RWPE2 (cell line): ENCODE results near the gene ARHGEF5.
A peak's percentile ranks its signal among the peaks of the same experiment; 100 is the strongest.

Source experiments
- ATAC-seq: fragments of 200-7000 bp; cut with Tn5 transposase; 3 replicates; pipeline ENCODE4 v1.9.1; 2021; ENCODE audit warnings: low read depth
- DNase-seq: peaks from one replicate; pipeline ENCODE4 v3.0.0-alpha.2; 2020; ENCODE audit warnings: low spot score
- H3K27ac ChIP-seq: fragments of 450-650 bp; 2 replicates; pipeline ENCODE4 v1.5.1; 2017; ENCODE audit warnings: mild to moderate bottlenecking; ENCODE audit not compliant: poor library complexity, severe bottlenecking
- H3K27me3 ChIP-seq: fragments of 250-450 bp; sonication (Bioruptor Pico); 2 replicates; pipeline ENCODE4 v1.5.1; 2021; ENCODE audit warnings: mild to moderate bottlenecking, moderate library complexity; ENCODE audit not compliant: insufficient read depth, poor library complexity, severe bottlenecking
- H3K36me3 ChIP-seq: fragments of 250-450 bp; sonication (Bioruptor Pico); 2 replicates; pipeline ENCODE4 v1.5.1; 2020; ENCODE audit warnings: low read depth, mild to moderate bottlenecking, moderate library complexity
- H3K4me1 ChIP-seq: fragments of 250-450 bp; sonication (Bioruptor Pico); 2 replicates; pipeline ENCODE4 v1.5.1; 2021; ENCODE audit warnings: mild to moderate bottlenecking, moderate library complexity; ENCODE audit not compliant: insufficient read depth, poor library complexity, severe bottlenecking
- H3K4me3 ChIP-seq: fragments of 250-450 bp; sonication (Bioruptor Pico); 2 replicates; pipeline ENCODE4 v1.5.1; 2021; ENCODE audit warnings: mild to moderate bottlenecking, moderate library complexity; ENCODE audit not compliant: severe bottlenecking
- H3K9me3 ChIP-seq: fragments of 250-450 bp; sonication (Bioruptor Pico); 2 replicates; pipeline ENCODE4 v1.5.1; 2021; ENCODE audit warnings: mild to moderate bottlenecking, moderate library complexity; ENCODE audit not compliant: severe bottlenecking
- TF ChIP-seq, protein P1 (sequence below): fragments of 450-650 bp; IDR thresholded peaks from one replicate; pipeline ENCODE4 v1.5.1; 2017; ENCODE audit warnings: mild to moderate bottlenecking, moderate library complexity; ENCODE audit not compliant: poor library complexity, severe bottlenecking

The ARHGEF5 gene

DNA sequence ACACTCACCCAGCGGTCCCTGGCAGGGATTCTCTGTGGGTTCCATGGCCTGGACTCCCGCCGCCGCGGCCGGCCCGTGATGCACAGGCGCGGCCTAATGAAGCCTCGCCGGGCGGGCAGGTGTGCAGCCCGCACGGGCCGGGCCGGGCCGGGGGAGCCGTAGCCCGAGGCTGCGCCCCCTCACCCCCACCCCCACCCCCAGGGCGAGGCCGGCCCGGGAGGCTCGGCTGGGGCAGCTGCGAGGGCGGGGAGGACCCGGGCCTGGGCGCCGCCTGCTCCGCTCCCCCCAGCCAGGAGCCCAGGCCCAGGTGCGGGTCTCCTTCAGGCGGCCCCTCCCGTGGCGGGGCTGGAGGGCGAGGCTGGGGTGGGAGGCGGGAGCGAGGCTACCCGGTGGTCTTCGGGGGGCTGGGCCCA, 48.5 kb downstream of the ARHGEF5 start, which contains the start of gene NOBOX:
NOBOX (minus strand) TSS at position 45 of the 413 bp plus-strand sequence.
- Histone ChIP-seq H3K4me1 (peaks cover 25% of the 10 kb centered on the region), H3K27me3 (no peaks in the 10 kb centered on the region), H3K27ac (no peak within 1 kb of the TSS), H3K4me3 (no peak within 1 kb of the TSS), H3K36me3 (no peaks in the 10 kb centered on the region), H3K9me3 (no peaks in the 10 kb centered on the region)
- DNase-seq (no peak), ATAC-seq (no peak)
- TF ChIP-seq, protein P1, sequence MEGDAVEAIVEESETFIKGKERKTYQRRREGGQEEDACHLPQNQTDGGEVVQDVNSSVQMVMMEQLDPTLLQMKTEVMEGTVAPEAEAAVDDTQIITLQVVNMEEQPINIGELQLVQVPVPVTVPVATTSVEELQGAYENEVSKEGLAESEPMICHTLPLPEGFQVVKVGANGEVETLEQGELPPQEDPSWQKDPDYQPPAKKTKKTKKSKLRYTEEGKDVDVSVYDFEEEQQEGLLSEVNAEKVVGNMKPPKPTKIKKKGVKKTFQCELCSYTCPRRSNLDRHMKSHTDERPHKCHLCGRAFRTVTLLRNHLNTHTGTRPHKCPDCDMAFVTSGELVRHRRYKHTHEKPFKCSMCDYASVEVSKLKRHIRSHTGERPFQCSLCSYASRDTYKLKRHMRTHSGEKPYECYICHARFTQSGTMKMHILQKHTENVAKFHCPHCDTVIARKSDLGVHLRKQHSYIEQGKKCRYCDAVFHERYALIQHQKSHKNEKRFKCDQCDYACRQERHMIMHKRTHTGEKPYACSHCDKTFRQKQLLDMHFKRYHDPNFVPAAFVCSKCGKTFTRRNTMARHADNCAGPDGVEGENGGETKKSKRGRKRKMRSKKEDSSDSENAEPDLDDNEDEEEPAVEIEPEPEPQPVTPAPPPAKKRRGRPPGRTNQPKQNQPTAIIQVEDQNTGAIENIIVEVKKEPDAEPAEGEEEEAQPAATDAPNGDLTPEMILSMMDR: no peak

DNA sequence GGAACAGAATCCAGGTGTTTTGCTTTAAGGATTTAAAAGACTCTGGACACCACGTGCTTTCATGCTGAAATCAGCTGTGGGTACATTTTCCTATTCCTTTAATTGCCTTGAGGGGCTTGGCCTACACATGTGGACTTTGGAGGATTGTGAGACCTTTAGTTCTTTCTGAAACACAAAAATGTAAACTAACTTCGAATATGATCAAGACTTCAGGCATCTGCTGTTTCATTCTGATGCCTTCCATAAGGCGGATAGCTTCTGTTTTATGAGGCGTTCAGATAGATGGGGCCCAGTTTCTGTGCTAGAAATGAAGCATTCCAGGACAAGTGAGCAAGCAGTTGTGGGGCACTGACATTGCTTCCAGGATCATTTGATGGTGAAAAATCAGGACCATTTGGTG, 49.7 kb downstream of the ARHGEF5 start:
- TF ChIP-seq, protein P1: no peak
- Histone ChIP-seq H3K9me3 (no peaks in the 10 kb centered on the region), H3K36me3 (no peaks in the 10 kb centered on the region), H3K4me1 (peaks cover 25% of the 10 kb centered on the region), H3K27me3 (no peaks in the 10 kb centered on the region), H3K4me3 (no peak overlapping the region), H3K27ac (no peak overlapping the region)
- ATAC-seq: no peak
- no peak for DNase-seq

DNA sequence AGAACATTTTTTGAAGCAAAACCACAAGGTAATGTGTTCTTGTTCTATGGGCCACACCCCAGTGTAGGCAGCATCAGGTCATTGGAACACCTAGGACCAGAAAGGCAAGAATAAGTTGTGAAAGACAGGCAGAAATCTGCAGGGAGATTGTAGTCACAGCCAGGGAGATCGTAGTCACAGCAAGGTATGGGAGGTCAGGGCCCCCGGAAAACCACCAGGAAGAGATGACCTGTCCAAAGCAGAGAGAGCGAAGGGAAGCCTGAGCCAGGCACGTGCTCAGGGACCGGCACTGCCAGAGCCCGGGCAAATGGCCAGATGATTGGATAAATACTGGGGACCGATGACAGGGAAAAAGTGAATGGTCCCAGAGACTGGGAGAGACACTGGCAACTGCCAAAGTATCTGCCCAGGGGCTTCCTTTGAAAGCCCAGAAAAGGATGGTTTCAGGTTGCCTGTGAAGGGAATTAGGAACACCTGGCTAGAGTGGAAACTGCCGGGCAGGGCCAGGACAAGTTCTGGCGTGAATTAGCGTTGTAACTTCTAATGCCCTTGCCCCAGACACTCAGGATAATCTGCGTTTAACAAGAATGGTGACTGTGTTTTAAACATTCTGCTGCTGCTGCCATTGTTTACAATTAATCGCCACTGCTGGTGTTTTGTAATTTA, 52.2 kb downstream of the ARHGEF5 start:
- TF ChIP-seq, protein P1: no peak
- Histone ChIP-seq H3K36me3 (no peaks in the 10 kb centered on the region), H3K4me3 (no peak overlapping the region), H3K27me3 (no peaks in the 10 kb centered on the region), H3K27ac (peak overlapping the region; percentile 83), H3K9me3 (no peaks in the 10 kb centered on the region), H3K4me1 (peaks cover 25% of the 10 kb centered on the region)
- DNase-seq (no peak), ATAC-seq (peak; percentile 82)

DNA sequence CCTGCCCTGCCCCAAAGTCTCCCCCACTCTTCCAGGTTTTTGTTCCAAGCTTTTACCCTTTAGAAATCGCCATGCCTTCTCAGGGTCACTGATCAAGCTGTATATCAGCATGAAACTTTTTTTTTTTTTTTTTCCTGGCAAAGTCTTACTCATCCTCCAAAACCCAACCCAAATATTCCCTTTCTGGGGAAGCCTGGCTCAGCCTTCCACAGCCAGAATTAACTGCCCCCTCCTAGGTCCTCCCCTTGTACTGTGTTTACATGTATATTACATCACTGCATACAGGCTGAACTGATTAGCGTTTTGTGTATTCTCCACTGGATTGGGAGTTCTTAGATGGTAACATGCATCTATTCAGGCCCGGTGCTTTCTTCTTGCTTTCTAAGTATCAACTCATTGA, 52.9 kb downstream of the ARHGEF5 start:
- no peak overlapping the region for H3K4me3 ChIP-seq
- H3K36me3 ChIP-seq: no peaks in the 10 kb centered on the region
- TF ChIP-seq, protein P1: no peak
- peak overlapping the region; percentile 83 for H3K27ac ChIP-seq
- H3K9me3 ChIP-seq: no peaks in the 10 kb centered on the region
- H3K27me3 ChIP-seq: no peaks in the 10 kb centered on the region
- DNase-seq (no peak), ATAC-seq (peak; percentile 37)
- peaks cover 25% of the 10 kb centered on the region for H3K4me1 ChIP-seq

DNA sequence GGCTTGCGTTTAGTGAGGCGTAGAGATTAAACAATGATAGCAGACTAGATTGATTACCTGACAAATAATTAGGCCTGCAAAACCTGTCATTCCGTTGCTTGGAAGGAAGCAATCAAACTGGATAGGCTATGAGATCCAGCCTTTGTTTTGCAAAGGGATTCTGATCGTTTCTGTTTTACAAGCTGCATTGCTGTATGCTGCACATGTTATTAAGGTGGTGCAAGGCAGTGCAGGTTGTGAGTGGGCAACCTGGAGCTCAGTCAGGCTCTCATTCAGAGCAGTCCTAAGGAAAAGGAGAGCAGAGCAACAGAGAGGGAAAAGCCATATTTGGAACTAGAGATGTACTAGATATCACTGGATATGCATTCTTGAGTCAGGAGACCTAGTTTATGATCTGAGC, 55.2 kb downstream of the ARHGEF5 start:
- H3K4me3 ChIP-seq: no peak overlapping the region
- ATAC-seq: no peak
- H3K36me3 ChIP-seq: no peaks in the 10 kb centered on the region
- H3K27ac ChIP-seq: no peak overlapping the region
- H3K9me3 ChIP-seq: no peaks in the 10 kb centered on the region
- H3K4me1 ChIP-seq: peaks cover 25% of the 10 kb centered on the region
- TF ChIP-seq, protein P1: no peak
- H3K27me3 ChIP-seq: no peaks in the 10 kb centered on the region
- no peak for DNase-seq
